Ovary (tissue), 3 donors: ENCODE measurements around the gene OPCML.

Experiments used
- CTCF ChIP-seq, 3 donors: fragments of 450-650 bp in 2 of 3; fragments of 200-600 bp in 1 of 3; IDR thresholded peaks; one replicate each; pipeline versions ENCODE4 v1.5.1 to v1.8.0; 2016 to 2022; ENCODE audit warnings: antibody characterized with exemption in 3 of 3, mild to moderate bottlenecking in 1 of 3
- EP300 ChIP-seq: sonication (generic); formaldehyde crosslinking; IDR thresholded peaks from one replicate; pipeline ENCODE4 v1.6.1; 2017; ENCODE audit warnings: antibody characterized with exemption
- POLR2A ChIP-seq: fragments of 450-650 bp; IDR thresholded peaks from one replicate; pipeline ENCODE4 v1.6.1; 2017; ENCODE audit warnings: antibody characterized with exemption, mild to moderate bottlenecking, moderate library complexity
- donor health status: DM: no; HTN: no; CAD: no.

DNA sequence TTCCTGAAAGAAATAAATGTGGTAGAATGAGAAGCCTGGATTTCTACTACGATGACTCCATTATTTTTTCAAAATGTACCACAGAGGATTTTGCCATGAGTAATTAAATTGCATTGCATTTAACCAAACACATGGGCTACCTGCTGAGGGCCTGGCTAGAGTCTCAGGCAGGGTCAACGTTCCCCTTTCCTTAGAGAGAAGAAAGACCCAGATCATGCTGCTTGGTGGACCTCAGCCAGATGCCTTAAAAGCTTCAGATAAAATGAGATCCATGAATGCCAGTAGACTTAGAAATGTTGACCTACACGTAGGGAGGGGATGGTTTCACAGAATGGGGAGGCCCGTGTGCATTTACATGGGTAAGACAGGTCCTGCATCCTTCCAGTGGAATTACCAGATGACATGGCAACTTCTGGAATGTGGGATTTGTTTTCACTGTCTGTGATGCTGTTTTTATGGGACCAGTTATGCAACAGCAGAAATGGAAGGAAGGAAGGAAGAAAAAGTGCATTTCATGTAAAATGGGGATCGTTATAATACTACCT, 1092.5 kb downstream of the OPCML start:
- TF ChIP-seq POLR2A (no peak), EP300 (no peak), CTCF (IDR thresholded peaks at IDR 0.05) (no peak)
